ENCODE measurements around the gene LARP4B. TPM values are rescaled to one million over a fixed set of nuclear protein-coding genes. Genes with fewer than 3 reads are reported as not detected.

Gene LARP4B
- total and polyA plus RNA-seq, 2 of the 13 experiments (the other 11 are each of a cell fraction or from before 2014, with no cell fraction given): 19.5 to 30.2 TPM

- no peak for TF ChIP-seq ZNF225 (CRISPR knock-in tag; IDR thresholded peaks at IDR 0.05)
- TF ChIP-seq, protein P1, sequence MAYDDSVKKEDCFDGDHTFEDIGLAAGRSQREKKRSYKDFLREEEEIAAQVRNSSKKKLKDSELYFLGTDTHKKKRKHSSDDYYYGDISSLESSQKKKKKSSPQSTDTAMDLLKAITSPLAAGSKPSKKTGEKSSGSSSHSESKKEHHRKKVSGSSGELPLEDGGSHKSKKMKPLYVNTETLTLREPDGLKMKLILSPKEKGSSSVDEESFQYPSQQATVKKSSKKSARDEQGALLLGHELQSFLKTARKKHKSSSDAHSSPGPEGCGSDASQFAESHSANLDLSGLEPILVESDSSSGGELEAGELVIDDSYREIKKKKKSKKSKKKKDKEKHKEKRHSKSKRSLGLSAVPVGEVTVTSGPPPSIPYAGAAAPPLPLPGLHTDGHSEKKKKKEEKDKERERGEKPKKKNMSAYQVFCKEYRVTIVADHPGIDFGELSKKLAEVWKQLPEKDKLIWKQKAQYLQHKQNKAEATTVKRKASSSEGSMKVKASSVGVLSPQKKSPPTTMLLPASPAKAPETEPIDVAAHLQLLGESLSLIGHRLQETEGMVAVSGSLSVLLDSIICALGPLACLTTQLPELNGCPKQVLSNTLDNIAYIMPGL (CRISPR knock-in tag; IDR thresholded peaks at IDR 0.05; ENCODE audit: borderline replicate concordance in 1 of 2, low read depth in 1 of 2): 0 out of 4 replicates have a peak, but pooled peaks of 1 of the 2 experiments have one; percentile 5
- TF ChIP-seq MAF1 (CRISPR knock-in tag; IDR thresholded peaks at IDR 0.05; ENCODE audit: borderline replicate concordance): no peak
- no peak for TF ChIP-seq NBN (conservative IDR thresholded peaks at IDR 0.05)
These were observed 38.1 kb upstream of the LARP4B start (continued) for GRCh38 chr10:969473-970150.

DNA sequence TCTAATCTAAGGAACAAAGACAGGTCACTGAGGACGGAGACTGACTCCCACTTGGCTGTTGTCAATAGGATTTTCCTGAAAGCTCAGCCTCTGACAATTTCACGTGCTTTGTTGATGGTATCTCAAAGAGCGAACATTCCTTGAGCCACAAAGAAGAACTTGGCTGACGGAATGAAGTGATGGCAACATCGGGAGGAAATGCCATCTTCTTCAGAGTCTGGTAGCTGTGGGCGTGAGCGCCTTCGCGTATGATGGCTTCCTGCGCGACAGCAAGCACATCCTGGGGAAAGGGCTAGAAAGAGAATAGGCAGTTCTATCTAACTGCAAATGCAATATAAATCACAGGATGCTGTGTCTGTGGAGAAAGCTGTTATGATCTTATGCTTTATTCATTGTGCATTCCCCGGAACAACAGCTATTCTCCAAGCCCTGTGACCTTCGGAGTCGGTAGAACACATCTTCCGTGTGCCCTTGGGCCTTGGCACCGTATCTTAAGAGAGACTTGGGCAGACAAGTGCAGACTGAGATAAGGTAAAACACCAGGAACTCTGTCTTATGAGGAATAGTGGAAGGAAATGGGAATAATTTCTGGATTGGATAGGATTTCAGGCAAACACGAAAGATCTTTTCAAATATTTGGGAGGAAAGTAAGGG, 37.2 kb upstream of the LARP4B start:
- no peak overlapping the region for H3K9ac ChIP-seq (ENCODE audit: insufficient read depth, low read depth, low read length)
- no peak overlapping the region for H3K4me2 ChIP-seq (ENCODE audit: low read depth, low read length)
- H3K4me3 ChIP-seq (replicated peaks in 1 of 3; ENCODE audit: insufficient read depth in 1 of 3, low read depth in 2 of 3, low read length in 3 of 3): no peak overlapping the region
- no peak overlapping the region for H3K27ac ChIP-seq (ENCODE audit: extremely low read length, insufficient read depth, low read length)
- H4K20me1 ChIP-seq (ENCODE audit: insufficient read depth, low read length): no peaks in the 10 kb centered on the region
- no peak for FAIRE-seq
- no peaks in the 10 kb centered on the region for H3K9me3 ChIP-seq (ENCODE audit: low read length)
- no peaks in the 10 kb centered on the region for H3K79me2 ChIP-seq (ENCODE audit: insufficient read depth, low read length)
- DNase-seq (ENCODE audit: low spot score): no peak
- no peak overlapping the region for H2AFZ ChIP-seq (ENCODE audit: low read length)
- TF ChIP-seq ZNF367 (CRISPR knock-in tag; IDR thresholded peaks at IDR 0.05; ENCODE audit: borderline replicate concordance): no peak
- TF ChIP-seq, protein P2, sequence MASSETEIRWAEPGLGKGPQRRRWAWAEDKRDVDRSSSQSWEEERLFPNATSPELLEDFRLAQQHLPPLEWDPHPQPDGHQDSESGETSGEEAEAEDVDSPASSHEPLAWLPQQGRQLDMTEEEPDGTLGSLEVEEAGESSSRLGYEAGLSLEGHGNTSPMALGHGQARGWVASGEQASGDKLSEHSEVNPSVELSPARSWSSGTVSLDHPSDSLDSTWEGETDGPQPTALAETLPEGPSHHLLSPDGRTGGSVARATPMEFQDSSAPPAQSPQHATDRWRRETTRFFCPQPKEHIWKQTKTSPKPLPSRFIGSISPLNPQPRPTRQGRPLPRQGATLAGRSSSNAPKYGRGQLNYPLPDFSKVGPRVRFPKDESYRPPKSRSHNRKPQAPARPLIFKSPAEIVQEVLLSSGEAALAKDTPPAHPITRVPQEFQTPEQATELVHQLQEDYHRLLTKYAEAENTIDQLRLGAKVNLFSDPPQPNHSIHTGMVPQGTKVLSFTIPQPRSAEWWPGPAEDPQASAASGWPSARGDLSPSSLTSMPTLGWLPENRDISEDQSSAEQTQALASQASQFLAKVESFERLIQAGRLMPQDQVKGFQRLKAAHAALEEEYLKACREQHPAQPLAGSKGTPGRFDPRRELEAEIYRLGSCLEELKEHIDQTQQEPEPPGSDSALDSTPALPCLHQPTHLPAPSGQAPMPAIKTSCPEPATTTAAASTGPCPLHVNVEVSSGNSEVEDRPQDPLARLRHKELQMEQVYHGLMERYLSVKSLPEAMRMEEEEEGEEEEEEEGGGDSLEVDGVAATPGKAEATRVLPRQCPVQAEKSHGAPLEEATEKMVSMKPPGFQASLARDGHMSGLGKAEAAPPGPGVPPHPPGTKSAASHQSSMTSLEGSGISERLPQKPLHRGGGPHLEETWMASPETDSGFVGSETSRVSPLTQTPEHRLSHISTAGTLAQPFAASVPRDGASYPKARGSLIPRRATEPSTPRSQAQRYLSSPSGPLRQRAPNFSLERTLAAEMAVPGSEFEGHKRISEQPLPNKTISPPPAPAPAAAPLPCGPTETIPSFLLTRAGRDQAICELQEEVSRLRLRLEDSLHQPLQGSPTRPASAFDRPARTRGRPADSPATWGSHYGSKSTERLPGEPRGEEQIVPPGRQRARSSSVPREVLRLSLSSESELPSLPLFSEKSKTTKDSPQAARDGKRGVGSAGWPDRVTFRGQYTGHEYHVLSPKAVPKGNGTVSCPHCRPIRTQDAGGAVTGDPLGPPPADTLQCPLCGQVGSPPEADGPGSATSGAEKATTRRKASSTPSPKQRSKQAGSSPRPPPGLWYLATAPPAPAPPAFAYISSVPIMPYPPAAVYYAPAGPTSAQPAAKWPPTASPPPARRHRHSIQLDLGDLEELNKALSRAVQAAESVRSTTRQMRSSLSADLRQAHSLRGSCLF (CRISPR knock-in tag; IDR thresholded peaks at IDR 0.05; ENCODE audit: borderline replicate concordance): no peak
- intact Hi-C loops (cut with micrococcal nuclease; ENCODE audit: unreplicated experiment) (no loop called here), in situ Hi-C loops (cut with HindIII; ENCODE audit: extremely low pct_ligation_motif_present, low pct_unique_long_range_greater_than_20kb) (no loop called here)
- no peaks in the 10 kb centered on the region for H3K36me3 ChIP-seq (replicated peaks in 1 of 2; ENCODE audit: control insufficient read depth in 1 of 2, insufficient read depth in 2 of 2, low read length in 2 of 2)
- CTCF ChIA-PET (ENCODE audit: low intra/inter-chr PET ratio, low total read pairs): no interaction called here
- peaks cover 1 to 44% of the 10 kb centered on the region in 2 experiments; a peak in 4 of 5 replicates for H3K27me3 ChIP-seq (ENCODE audit: control insufficient read depth in 1 of 2, insufficient read depth in 2 of 2, low read length in 2 of 2)
- POLR2A ChIA-PET: no interaction called here
- 77% methylated on average over 17 of the region's 17 CpGs for WGBS (ENCODE audit: low lambda C conversion rate)
- BruUV-seq (replicated peaks): no TSS peak
- no peak for ATAC-seq
- H3K4me1 ChIP-seq (ENCODE audit: insufficient read depth, low read length): peaks cover 73% of the 10 kb centered on the region
